K562 (cell line): Measurements from ENCODE around the gene ZNF616. TPM values are rescaled to one million over a fixed set of nuclear protein-coding genes. Genes with fewer than 3 reads are reported as not detected.

Experiments
- E2F6 ChIP-seq, 2 experiments: IDR thresholded peaks; 2 replicates each; pipeline ENCODE4 v1.6.1; 2011; ENCODE audit warnings: borderline replicate concordance in 1 of 2, control low read depth in 1 of 2, low read depth in 1 of 2, low read length in 1 of 2, mild to moderate bottlenecking in 1 of 2, mixed read lengths in 1 of 2, moderate library complexity in 1 of 2; ENCODE audit not compliant: insufficient read depth in 1 of 2, insufficient read length in 1 of 2, poor library complexity in 1 of 2, severe bottlenecking in 1 of 2; ENCODE audit errors: extremely low read depth in 1 of 2
- GATA2 ChIP-seq: sonication (generic); formaldehyde crosslinking; IDR thresholded peaks from 2 replicates; pipeline ENCODE4 v1.4.0; 2020; ENCODE audit warnings: mild to moderate bottlenecking, missing genetic modification reagents
- HBP1 ChIP-seq: fragments of 450-650 bp; formaldehyde crosslinking; IDR thresholded peaks from 2 replicates; pipeline ENCODE4 v1.4.0; 2022; ENCODE audit warnings: missing genetic modification characterization
- MCM7 ChIP-seq, 2 experiments: fragments of 450-650 bp; IDR thresholded peaks; 2 replicates each; pipeline ENCODE4 v1.6.1; 2016 to 2018
- MTF1 ChIP-seq: fragments of 250-450 bp; sonication (Bioruptor Pico); IDR thresholded peaks from 2 replicates; pipeline ENCODE4 v1.9.0; 2021; ENCODE audit warnings: moderate library complexity, mild to moderate bottlenecking, inconsistent platforms, borderline replicate concordance
- RAD51 ChIP-seq: fragments of 450-650 bp; IDR thresholded peaks from 2 replicates; pipeline ENCODE4 v1.7.1; 2016; ENCODE audit warnings: low read depth, mild to moderate bottlenecking, borderline replicate concordance
- SP2 ChIP-seq: IDR thresholded peaks from 2 replicates; pipeline ENCODE4 v1.6.1; 2011; ENCODE audit warnings: mild to moderate bottlenecking, low read depth, low read length, moderate library complexity; ENCODE audit not compliant: poor library complexity, severe bottlenecking; ENCODE audit errors: extremely low read depth
- YY1 ChIP-seq, 3 experiments: IDR thresholded peaks; 2 replicates each; pipeline ENCODE4 v1.6.1; 2011; ENCODE audit warnings: low read length in 2 of 3, mild to moderate bottlenecking in 2 of 3, moderate library complexity in 2 of 3, borderline replicate concordance in 1 of 3, control low read depth in 1 of 3, low read depth in 1 of 3; ENCODE audit not compliant: insufficient read depth in 3 of 3, insufficient replicate concordance in 2 of 3, control insufficient read depth in 1 of 3, insufficient read length in 1 of 3; ENCODE audit errors: extremely low read depth in 1 of 3
- ZNF175 ChIP-seq: fragments of 200-800 bp; sonication (Bioruptor generic); IDR thresholded peaks from 2 replicates; pipeline ENCODE4 v1.6.1; 2016; ENCODE audit warnings: low read depth, mild to moderate bottlenecking, missing genetic modification characterization, missing compliant biosample characterization
- ZNF232 ChIP-seq: sonication (generic); formaldehyde crosslinking; IDR thresholded peaks from 2 replicates; pipeline ENCODE4 v1.8.0; 2022; ENCODE audit warnings: mild to moderate bottlenecking, missing genetic modification reagents
- ZNF639 ChIP-seq, 2 experiments: fragments of 200-800 bp in 1 of 2; sonication (Bioruptor generic) in 1 of 2; sonication (generic) in 1 of 2; formaldehyde crosslinking in 1 of 2; IDR thresholded peaks in 1 of 2; conservative IDR thresholded peaks in 1 of 2; 2 replicates each; pipeline versions ENCODE4 v1.5.0 to v1.6.1; 2016 to 2020; ENCODE audit warnings: missing compliant biosample characterization in 1 of 2, missing genetic modification characterization in 1 of 2, missing genetic modification reagents in 1 of 2
- polyA plus RNA-seq, 8 experiments: library from polyadenylated mRNA; depleted of rRNA in 4 of 8; stranded (reverse) in 5 of 8; unstranded in 3 of 8; fragments of >200 nt; fragmentation: Nextera tagmentation in 2 of 8; fragmentation: Illumina TruSeq in 1 of 8; extraction: Ambion mirVana in 2 of 8; extraction: Trizol in 1 of 8; gene quantifications; 2 replicates each; pipeline versions ENCODE4 v1.2.1 to v1.2.3, GENCODE V29; 2011 to 2014; ENCODE audit warnings: inconsistent platforms in 1 of 8, missing spikeins in 1 of 8
- total RNA-seq, 7 experiments: library from RNA; depleted of rRNA in 6 of 7; stranded (reverse); fragments of >200 nt in 6 of 7; fragmentation: Illumina TruSeq in 2 of 7; extraction: Trizol in 2 of 7; gene quantifications; 2 replicates each; pipeline versions ENCODE4 v1.2.1 to v1.2.3, GENCODE V29; 2011 to 2021; ENCODE audit warnings: low replicate concordance in 1 of 7
- TF ChIP-seq, protein P1 (sequence below): fragments of 450-650 bp; IDR thresholded peaks from 2 replicates; pipeline ENCODE4 v1.6.1; 2016; ENCODE audit warnings: mild to moderate bottlenecking
- TF ChIP-seq, protein P2 (sequence below), 2 experiments: fragments of 450-650 bp; conservative IDR thresholded peaks; 2 replicates each; pipeline ENCODE4 v1.6.1; 2017; ENCODE audit warnings: mild to moderate bottlenecking in 2 of 2, moderate library complexity in 2 of 2
- TF ChIP-seq, protein P3 (sequence below): fragments of 450-650 bp; formaldehyde crosslinking; IDR thresholded peaks from 2 replicates; pipeline ENCODE4 v1.4.0; 2022; ENCODE audit warnings: missing genetic modification characterization

The ZNF616 gene
- total and polyA plus RNA-seq, 9 of the 15 experiments (the other 6 are each of a cell fraction or from before 2014, with no cell fraction given) = 3.4 to 13.0 (median 6.7) TPM

DNA sequence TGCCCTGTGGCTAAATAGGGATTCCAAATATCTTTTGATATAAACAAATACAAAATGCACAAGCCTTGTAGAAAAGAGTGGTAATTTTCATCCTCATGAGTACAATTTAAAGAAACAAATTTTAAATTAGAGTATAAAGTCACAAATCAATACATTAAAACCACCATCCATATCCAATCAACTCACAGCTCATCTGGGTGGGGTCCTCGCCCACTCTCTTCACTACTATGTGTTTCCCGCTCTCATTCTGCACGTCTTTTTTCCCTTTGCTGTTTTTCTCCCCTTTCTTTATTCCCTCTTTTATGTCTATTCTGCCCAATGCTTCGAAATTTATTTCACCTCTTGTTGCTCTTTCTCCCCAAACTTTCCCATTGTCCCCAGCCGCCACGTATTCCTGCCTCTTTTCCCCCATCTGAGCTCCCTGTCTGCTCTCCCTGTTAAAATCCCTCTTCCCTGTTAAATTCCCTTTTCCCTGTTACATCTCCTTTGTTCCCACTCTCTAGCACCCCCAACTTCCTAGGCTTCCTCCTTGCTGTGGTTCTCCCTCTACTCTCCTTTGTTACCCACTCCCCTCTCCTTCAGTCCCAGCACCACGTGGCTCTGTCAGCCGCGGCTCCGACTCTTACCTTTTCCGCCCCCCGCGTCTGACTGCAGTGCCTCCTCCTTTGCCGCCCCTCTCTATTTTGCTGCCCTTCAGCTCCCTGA lies 1.3 kb downstream of the ZNF616 start (continued):
- TF ChIP-seq, protein P1, sequence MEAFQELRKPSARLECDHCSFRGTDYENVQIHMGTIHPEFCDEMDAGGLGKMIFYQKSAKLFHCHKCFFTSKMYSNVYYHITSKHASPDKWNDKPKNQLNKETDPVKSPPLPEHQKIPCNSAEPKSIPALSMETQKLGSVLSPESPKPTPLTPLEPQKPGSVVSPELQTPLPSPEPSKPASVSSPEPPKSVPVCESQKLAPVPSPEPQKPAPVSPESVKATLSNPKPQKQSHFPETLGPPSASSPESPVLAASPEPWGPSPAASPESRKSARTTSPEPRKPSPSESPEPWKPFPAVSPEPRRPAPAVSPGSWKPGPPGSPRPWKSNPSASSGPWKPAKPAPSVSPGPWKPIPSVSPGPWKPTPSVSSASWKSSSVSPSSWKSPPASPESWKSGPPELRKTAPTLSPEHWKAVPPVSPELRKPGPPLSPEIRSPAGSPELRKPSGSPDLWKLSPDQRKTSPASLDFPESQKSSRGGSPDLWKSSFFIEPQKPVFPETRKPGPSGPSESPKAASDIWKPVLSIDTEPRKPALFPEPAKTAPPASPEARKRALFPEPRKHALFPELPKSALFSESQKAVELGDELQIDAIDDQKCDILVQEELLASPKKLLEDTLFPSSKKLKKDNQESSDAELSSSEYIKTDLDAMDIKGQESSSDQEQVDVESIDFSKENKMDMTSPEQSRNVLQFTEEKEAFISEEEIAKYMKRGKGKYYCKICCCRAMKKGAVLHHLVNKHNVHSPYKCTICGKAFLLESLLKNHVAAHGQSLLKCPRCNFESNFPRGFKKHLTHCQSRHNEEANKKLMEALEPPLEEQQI = no peak
- TF ChIP-seq, protein P2, sequence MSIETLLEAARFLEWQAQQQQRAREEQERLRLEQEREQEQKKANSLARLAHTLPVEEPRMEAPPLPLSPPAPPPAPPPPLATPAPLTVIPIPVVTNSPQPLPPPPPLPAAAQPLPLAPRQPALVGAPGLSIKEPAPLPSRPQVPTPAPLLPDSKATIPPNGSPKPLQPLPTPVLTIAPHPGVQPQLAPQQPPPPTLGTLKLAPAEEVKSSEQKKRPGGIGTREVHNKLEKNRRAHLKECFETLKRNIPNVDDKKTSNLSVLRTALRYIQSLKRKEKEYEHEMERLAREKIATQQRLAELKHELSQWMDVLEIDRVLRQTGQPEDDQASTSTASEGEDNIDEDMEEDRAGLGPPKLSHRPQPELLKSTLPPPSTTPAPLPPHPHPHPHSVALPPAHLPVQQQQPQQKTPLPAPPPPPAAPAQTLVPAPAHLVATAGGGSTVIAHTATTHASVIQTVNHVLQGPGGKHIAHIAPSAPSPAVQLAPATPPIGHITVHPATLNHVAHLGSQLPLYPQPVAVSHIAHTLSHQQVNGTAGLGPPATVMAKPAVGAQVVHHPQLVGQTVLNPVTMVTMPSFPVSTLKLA (conservative IDR thresholded peaks at IDR 0.05) = peak; percentile 94 to 95
- no peak for TF ChIP-seq ZNF175 (CRISPR knock-in tag)
- no peak for TF ChIP-seq SP2
- 0 out of 4 replicates have a peak, but pooled peaks of 1 of the 2 experiments have one; percentile 47 for TF ChIP-seq MCM7 (IDR thresholded peaks at IDR 0.05)
- TF ChIP-seq YY1 (IDR thresholded peaks at IDR 0.05; ENCODE audit: borderline replicate concordance in 1 of 3, control insufficient read depth in 1 of 3, extremely low read depth in 1 of 3, insufficient read depth in 3 of 3, insufficient read length in 1 of 3, insufficient replicate concordance in 2 of 3, low read depth in 1 of 3, low read length in 2 of 3) = peak in 1 of 3 experiments; percentile 24
- no peak for TF ChIP-seq GATA2
- no peak for TF ChIP-seq ZNF232 (CRISPR knock-in tag)
- peak; percentile 68 for TF ChIP-seq RAD51
- peak; percentile 43 to 67 for TF ChIP-seq E2F6 (IDR thresholded peaks at IDR 0.05; ENCODE audit: borderline replicate concordance in 1 of 2, extremely low read depth in 1 of 2, insufficient read depth in 1 of 2, insufficient read length in 1 of 2, low read depth in 1 of 2, low read length in 1 of 2, poor library complexity in 1 of 2, severe bottlenecking in 1 of 2)
- no peak for TF ChIP-seq MTF1 (CRISPR knock-in tag)
- no peak for TF ChIP-seq ZNF639 (CRISPR knock-in tag; conservative IDR thresholded peaks at IDR 0.05 in 1 of 2, IDR thresholded peaks at IDR 0.05 in 1 of 2)
- TF ChIP-seq, protein P3, sequence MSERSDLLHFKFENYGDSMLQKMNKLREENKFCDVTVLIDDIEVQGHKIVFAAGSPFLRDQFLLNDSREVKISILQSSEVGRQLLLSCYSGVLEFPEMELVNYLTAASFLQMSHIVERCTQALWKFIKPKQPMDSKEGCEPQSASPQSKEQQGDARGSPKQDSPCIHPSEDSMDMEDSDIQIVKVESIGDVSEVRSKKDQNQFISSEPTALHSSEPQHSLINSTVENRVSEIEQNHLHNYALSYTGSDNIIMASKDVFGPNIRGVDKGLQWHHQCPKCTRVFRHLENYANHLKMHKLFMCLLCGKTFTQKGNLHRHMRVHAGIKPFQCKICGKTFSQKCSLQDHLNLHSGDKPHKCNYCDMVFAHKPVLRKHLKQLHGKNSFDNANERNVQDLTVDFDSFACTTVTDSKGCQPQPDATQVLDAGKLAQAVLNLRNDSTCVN (CRISPR knock-in tag) = peak; percentile 80; the same call in 1 of the 2 replicates
- peak; percentile 34; the same call in 1 of the 2 replicates for TF ChIP-seq HBP1 (CRISPR knock-in tag)
